Stimulated activated CD4-positive, alpha-beta T cell treated with anti-CD3 and anti-CD28 coated beads, Interleukin-12 subunit alpha, Interleukin-12 subunit beta, amount 100 ng/mL, for 4 hours (primary cell): ENCODE data around the gene PPP1R37.

Experiments used
- DNase-seq: peaks from one replicate; pipeline ENCODE4 v3.0.0-alpha.2; 2020

Gene PPP1R37

GRCh38 chr19:45092747-45093678 lies at the start of gene PPP1R37:
PPP1R37 (plus strand) TSS chr19:45093179; CDS start chr19:45093326, 147 bp downstream.
- DNase-seq = peak; percentile 86

- no peak for DNase-seq
Observed at GRCh38 chr19:45045671-45046353, 47.2 kb upstream of the PPP1R37 start.

GRCh38 chr19:45046355-45046754 lies 46.6 kb upstream of the PPP1R37 start:
- no peak for DNase-seq

GRCh38 chr19:45047188-45047797 lies 45.7 kb upstream of the PPP1R37 start:
- no peak for DNase-seq

GRCh38 chr19:45049073-45049736 lies 43.8 kb upstream of the PPP1R37 start:
- DNase-seq = no peak

- DNase-seq = no peak
Observed at GRCh38 chr19:45050036-45050435, 42.9 kb upstream of the PPP1R37 start.

GRCh38 chr19:45051929-45052579 lies 40.9 kb upstream of the PPP1R37 start:
- no peak for DNase-seq

GRCh38 chr19:45056831-45057230 lies 36.1 kb upstream of the PPP1R37 start:
- no peak for DNase-seq

GRCh38 chr19:45057444-45057843 lies 35.5 kb upstream of the PPP1R37 start:
- DNase-seq = no peak

- no peak for DNase-seq
Observed at GRCh38 chr19:45058622-45059159, 34.3 kb upstream of the PPP1R37 start.

- DNase-seq = peak; percentile 76
Observed at GRCh38 chr19:45059258-45059965, 33.6 kb upstream of the PPP1R37 start.

GRCh38 chr19:45061965-45062364 lies 31.0 kb upstream of the PPP1R37 start:
- DNase-seq = no peak

- DNase-seq = no peak
Observed at GRCh38 chr19:45063851-45064801, 28.9 kb upstream of the PPP1R37 start.

- DNase-seq = no peak
Observed at GRCh38 chr19:45066921-45067661, 25.9 kb upstream of the PPP1R37 start.

GRCh38 chr19:45068041-45068440 lies 24.9 kb upstream of the PPP1R37 start:
- no peak for DNase-seq

GRCh38 chr19:45069056-45069455 lies 23.9 kb upstream of the PPP1R37 start:
- no peak for DNase-seq

- no peak for DNase-seq
Observed at GRCh38 chr19:45070214-45070613, 22.8 kb upstream of the PPP1R37 start.

- no peak for DNase-seq
Observed at GRCh38 chr19:45070861-45071544, 22.0 kb upstream of the PPP1R37 start.

- DNase-seq = no peak
Observed at GRCh38 chr19:45071545-45071938, 21.4 kb upstream of the PPP1R37 start.
